GM21737 (cell line): Measurements from ENCODE around the gene OLFML2A.

Experiments used
- ATAC-seq: cut with Tn5 transposase; IDR thresholded peaks from one replicate; pipeline ENCODE4 v1.9.1; 2021; ENCODE audit warnings: mild to moderate bottlenecking, moderate library complexity; ENCODE audit not compliant: unreplicated experiment

OLFML2A gene

GRCh38 chr9:124794902-124795491 lies 18.1 kb downstream of the OLFML2A start:
- ATAC-seq = no peak

GRCh38 chr9:124795881-124796431 lies 19.0 kb downstream of the OLFML2A start:
- no peak for ATAC-seq

- no peak for ATAC-seq
Measured at GRCh38 chr9:124797343-124798103, 20.6 kb downstream of the OLFML2A start.

- no peak for ATAC-seq
Measured at GRCh38 chr9:124799274-124800006, 22.5 kb downstream of the OLFML2A start.

- no peak for ATAC-seq
Measured at GRCh38 chr9:124800306-124801259, 23.6 kb downstream of the OLFML2A start.

GRCh38 chr9:124801356-124801755 lies 24.4 kb downstream of the OLFML2A start:
- ATAC-seq = no peak

GRCh38 chr9:124802426-124802825 lies 25.5 kb downstream of the OLFML2A start:
- ATAC-seq = no peak

GRCh38 chr9:124803911-124804310 lies 27.0 kb downstream of the OLFML2A start:
- no peak for ATAC-seq

GRCh38 chr9:124805186-124805585 lies 28.3 kb downstream of the OLFML2A start:
- ATAC-seq = no peak

GRCh38 chr9:124808246-124808956 lies 31.5 kb downstream of the OLFML2A start:
- ATAC-seq = no peak

- no peak for ATAC-seq
Measured at GRCh38 chr9:124809211-124809610, 32.3 kb downstream of the OLFML2A start.

- no peak for ATAC-seq
Measured at GRCh38 chr9:124809741-124810500, 33.0 kb downstream of the OLFML2A start.

- no peak for ATAC-seq
Measured at GRCh38 chr9:124810663-124811355, 33.9 kb downstream of the OLFML2A start.

- ATAC-seq = no peak
Measured at GRCh38 chr9:124812441-124812876, 35.5 kb downstream of the OLFML2A start.

GRCh38 chr9:124813041-124813440 lies 36.1 kb downstream of the OLFML2A start:
- no peak for ATAC-seq

GRCh38 chr9:124813501-124814163 lies 36.7 kb downstream of the OLFML2A start:
- no peak for ATAC-seq

GRCh38 chr9:124814164-124814535 lies 37.2 kb downstream of the OLFML2A start:
- no peak for ATAC-seq

- no peak for ATAC-seq
Measured at GRCh38 chr9:124815601-124816000, 38.7 kb downstream of the OLFML2A start.
